Peyer's patch (tissue), 4 donors: ENCODE data around the gene RAPGEFL1.

ENCODE experiments used
- POLR2A ChIP-seq, 2 donors: fragments of 450-650 bp; IDR thresholded peaks; one replicate each; pipeline ENCODE4 v1.5.1; 2017; ENCODE audit warnings: antibody characterized with exemption in 2 of 2, mild to moderate bottlenecking in 2 of 2, moderate library complexity in 2 of 2
- TF ChIP-seq, protein P1 (sequence below), 6 experiments: fragments of 450-650 bp in 4 of 6; fragments of 200-600 bp in 2 of 6; sonication (generic) in 1 of 6; IDR thresholded peaks; one replicate each; pipeline ENCODE4 v1.5.1; 2017 to 2019; ENCODE audit warnings: antibody characterized with exemption in 6 of 6, mild to moderate bottlenecking in 3 of 6, moderate library complexity in 1 of 6

DNA sequence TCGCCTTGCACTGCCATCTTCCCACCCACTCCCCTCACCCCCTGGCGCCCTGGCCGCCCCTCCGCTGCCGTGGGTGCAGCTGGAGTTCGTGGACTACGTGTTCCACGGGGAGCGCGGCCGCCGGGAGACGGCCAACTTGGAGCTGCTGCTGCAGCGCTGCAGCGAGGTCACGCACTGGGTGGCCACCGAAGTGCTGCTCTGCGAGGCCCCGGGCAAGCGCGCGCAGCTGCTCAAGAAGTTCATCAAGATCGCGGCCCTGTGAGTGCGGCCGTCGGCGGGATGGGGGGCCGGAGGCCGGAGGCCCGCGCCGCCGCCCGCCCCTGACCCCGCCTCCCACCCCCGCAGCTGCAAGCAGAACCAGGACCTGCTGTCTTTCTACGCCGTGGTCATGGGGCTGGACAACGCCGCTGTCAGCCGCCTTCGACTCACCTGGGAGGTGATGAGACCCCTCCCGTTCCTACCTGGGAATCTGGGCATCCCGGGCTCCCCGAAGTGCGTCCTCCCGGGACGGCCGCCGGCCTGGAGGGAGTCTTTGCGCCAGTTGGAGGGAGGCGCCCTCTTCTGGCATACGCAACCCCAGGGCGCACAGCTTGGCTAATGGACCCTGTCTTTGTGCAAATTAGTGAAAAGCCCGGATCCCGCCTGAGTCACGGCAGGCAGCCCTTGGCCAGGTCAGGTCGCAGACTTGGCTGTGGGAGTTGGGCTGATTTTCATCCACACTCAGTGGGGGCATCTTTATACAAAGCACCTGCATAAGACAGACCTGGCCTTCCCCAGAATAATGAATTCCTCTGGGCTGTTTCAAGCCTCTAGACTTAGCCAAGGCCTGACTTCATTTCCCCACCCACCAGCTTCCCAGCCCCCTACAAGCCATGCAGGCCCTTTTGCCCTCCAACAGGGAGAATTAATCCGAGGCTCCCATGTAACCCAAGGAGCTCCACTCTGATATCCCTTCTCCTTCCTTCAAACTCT is 14.3 kb downstream of the RAPGEFL1 start:
- TF ChIP-seq, protein P1, sequence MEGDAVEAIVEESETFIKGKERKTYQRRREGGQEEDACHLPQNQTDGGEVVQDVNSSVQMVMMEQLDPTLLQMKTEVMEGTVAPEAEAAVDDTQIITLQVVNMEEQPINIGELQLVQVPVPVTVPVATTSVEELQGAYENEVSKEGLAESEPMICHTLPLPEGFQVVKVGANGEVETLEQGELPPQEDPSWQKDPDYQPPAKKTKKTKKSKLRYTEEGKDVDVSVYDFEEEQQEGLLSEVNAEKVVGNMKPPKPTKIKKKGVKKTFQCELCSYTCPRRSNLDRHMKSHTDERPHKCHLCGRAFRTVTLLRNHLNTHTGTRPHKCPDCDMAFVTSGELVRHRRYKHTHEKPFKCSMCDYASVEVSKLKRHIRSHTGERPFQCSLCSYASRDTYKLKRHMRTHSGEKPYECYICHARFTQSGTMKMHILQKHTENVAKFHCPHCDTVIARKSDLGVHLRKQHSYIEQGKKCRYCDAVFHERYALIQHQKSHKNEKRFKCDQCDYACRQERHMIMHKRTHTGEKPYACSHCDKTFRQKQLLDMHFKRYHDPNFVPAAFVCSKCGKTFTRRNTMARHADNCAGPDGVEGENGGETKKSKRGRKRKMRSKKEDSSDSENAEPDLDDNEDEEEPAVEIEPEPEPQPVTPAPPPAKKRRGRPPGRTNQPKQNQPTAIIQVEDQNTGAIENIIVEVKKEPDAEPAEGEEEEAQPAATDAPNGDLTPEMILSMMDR (IDR thresholded peaks at IDR 0.05): peak; percentile 16 to 70 (median 62)
- no peak for TF ChIP-seq POLR2A (IDR thresholded peaks at IDR 0.05)
